Right lobe of liver (tissue), 6 donors: Measurements from ENCODE around the gene WDR83. TPM values are rescaled to one million over a fixed set of nuclear protein-coding genes. Genes with fewer than 3 reads are reported as not detected.
A peak's percentile ranks its signal among the peaks of the same experiment; 100 is the strongest.

Experiments used
- ATAC-seq, 4 donors: fragments of 200-7000 bp; cut with Tn5 transposase; one replicate each; pipeline ENCODE4 v1.9.1; 2020; ENCODE audit warnings: mild to moderate bottlenecking in 4 of 4, moderate library complexity in 4 of 4
- DNase-seq, 3 donors: peaks; one replicate each; pipeline ENCODE4 v3.0.0-alpha.2; 2020
- H3K27ac ChIP-seq, 3 donors: fragments of 200-600 bp; one replicate each; pipeline ENCODE4 v1.8.0; 2022
- H3K27me3 ChIP-seq, 2 donors: fragments of 200-600 bp; one replicate each; pipeline ENCODE4 v1.8.0; 2022
- H3K36me3 ChIP-seq, 4 donors: fragments of 200-600 bp; sonication (generic) in 1 of 4; one replicate each; pipeline versions ENCODE4 v1.5.1 to v1.8.0; 2017 to 2022; ENCODE audit warnings: control low read depth in 1 of 4
- H3K4me1 ChIP-seq, 4 donors: fragments of 200-600 bp; sonication (generic) in 1 of 4; one replicate each; pipeline versions ENCODE4 v1.5.1 to v1.8.0; 2017 to 2022; ENCODE audit warnings: control low read depth in 1 of 4
- H3K4me3 ChIP-seq, 3 donors: fragments of 200-600 bp; one replicate each; pipeline ENCODE4 v1.8.0; 2022
- H3K9me3 ChIP-seq, 4 donors: fragments of 200-600 bp; sonication (generic) in 1 of 4; one replicate each; pipeline versions ENCODE4 v1.5.1 to v1.8.0; 2017 to 2022; ENCODE audit warnings: control low read depth in 1 of 4
- POLR2A ChIP-seq: fragments of 450-650 bp; IDR thresholded peaks from one replicate; pipeline ENCODE4 v1.6.1; 2017; ENCODE audit warnings: antibody characterized with exemption, mild to moderate bottlenecking
- WGBS: methylation state at CpG from one replicate; pipeline ENCODE4 v1.1.6; 2018; ENCODE audit warnings: low coverage, low lambda C conversion rate; ENCODE audit not compliant: insufficient coverage; ENCODE audit errors: missing lambda C conversion rate; 5-methylcytosine and 5-hydroxymethylcytosine counted together
- intact Hi-C, 2 donors: fragments of 100-400 bp; cut with DNase I; formaldehyde crosslinking; loops; one replicate each; pipeline versions ENCODE4 v1.11.2 to v1.14.1; 2022
- total RNA-seq, 6 experiments: library from RNA; depleted of rRNA in 2 of 6; stranded (reverse); fragments of >200 nt in 2 of 6; fragmentation: NEBNext Ultra II Directional in 3 of 6; extraction: Animal tissue kit (Norgen Biotek cat#: 25700) in 3 of 6; gene quantifications; one replicate each; pipeline versions ENCODE4 v1.1.0 to v1.2.4, GENCODE V29; 2016 to 2023
- TF ChIP-seq, protein P1 (sequence below), 4 donors: fragments of 200-600 bp in 3 of 4; fragments of 450-650 bp in 1 of 4; IDR thresholded peaks; one replicate each; pipeline versions ENCODE4 v1.5.1 to v1.8.0; 2016 to 2022; ENCODE audit warnings: antibody characterized with exemption in 4 of 4, mild to moderate bottlenecking in 2 of 4
- donor health status: DM: no; HTN: yes; CAD: no.
- donor health status: DM: no; HTN: no; CAD: no.
- donor health status: DM: no; HTN: no; CAD: no.
- donor health status: DM: no; HTN: yes; CAD: no.
- donor health status: DM: no; HTN: yes; CAD: no.

Gene WDR83
- total RNA-seq, 6 experiments from 2014 or later: 2.5 to 6.2 (median 4.2) TPM

DNA sequence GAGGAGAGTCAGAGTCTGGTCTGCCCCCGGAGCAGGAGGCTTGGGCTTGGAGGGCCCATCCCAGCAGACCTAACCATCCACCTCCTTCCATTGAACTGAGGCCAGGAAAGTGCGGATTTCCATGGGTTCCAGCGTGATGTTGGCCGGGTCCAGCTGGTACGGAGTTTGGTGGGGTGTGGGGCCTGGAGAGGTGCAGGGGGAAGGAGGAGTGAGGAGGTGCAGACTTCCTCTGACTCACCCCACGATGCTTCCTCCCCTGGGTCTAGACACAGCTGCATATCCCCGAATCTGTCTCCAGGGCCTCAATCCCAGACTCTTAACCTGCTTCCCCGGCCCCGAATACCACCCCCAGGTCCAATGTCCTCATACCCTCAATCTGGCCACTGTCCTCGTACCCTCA, 20.1 kb upstream of the WDR83 start:
- Histone ChIP-seq H3K4me1 (peaks cover 0 to 6% (median 0%) of the 10 kb centered on the region in 4 donors), H3K27me3 (no peaks in the 10 kb centered on the region), H3K4me3 (no peak overlapping the region), H3K36me3 (no peaks in the 10 kb centered on the region), H3K9me3 (no peaks in the 10 kb centered on the region), H3K27ac (no peak overlapping the region)
- 92% methylated on average over 2 of the region's 10 CpGs for WGBS
- intact Hi-C loops: no loop called here
- ATAC-seq (no peak), DNase-seq (no peak)
- TF ChIP-seq, protein P1, sequence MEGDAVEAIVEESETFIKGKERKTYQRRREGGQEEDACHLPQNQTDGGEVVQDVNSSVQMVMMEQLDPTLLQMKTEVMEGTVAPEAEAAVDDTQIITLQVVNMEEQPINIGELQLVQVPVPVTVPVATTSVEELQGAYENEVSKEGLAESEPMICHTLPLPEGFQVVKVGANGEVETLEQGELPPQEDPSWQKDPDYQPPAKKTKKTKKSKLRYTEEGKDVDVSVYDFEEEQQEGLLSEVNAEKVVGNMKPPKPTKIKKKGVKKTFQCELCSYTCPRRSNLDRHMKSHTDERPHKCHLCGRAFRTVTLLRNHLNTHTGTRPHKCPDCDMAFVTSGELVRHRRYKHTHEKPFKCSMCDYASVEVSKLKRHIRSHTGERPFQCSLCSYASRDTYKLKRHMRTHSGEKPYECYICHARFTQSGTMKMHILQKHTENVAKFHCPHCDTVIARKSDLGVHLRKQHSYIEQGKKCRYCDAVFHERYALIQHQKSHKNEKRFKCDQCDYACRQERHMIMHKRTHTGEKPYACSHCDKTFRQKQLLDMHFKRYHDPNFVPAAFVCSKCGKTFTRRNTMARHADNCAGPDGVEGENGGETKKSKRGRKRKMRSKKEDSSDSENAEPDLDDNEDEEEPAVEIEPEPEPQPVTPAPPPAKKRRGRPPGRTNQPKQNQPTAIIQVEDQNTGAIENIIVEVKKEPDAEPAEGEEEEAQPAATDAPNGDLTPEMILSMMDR (IDR thresholded peaks at IDR 0.05): no peak
- TF ChIP-seq POLR2A: no peak

GRCh38 chr19:12647047-12647446, 19.6 kb upstream of the WDR83 start:
- H3K9me3 ChIP-seq: no peaks in the 10 kb centered on the region
- no peaks in the 10 kb centered on the region for H3K36me3 ChIP-seq
- ATAC-seq (no peak), DNase-seq (no peak)
- H3K27me3 ChIP-seq: no peaks in the 10 kb centered on the region
- intact Hi-C loops: no loop called here
- H3K27ac ChIP-seq: no peak overlapping the region
- H3K4me1 ChIP-seq: peaks cover 0 to 6% (median 0%) of the 10 kb centered on the region in 4 donors
- no peak overlapping the region for H3K4me3 ChIP-seq
- no peak for TF ChIP-seq POLR2A
- TF ChIP-seq, protein P1 (IDR thresholded peaks at IDR 0.05): no peak
- 79% methylated on average over 2 of the region's 8 CpGs for WGBS

- Histone ChIP-seq H3K27ac (no peak overlapping the region), H3K9me3 (no peaks in the 10 kb centered on the region), H3K36me3 (no peaks in the 10 kb centered on the region), H3K4me3 (peak overlapping the region in 1 of 3 donors; percentile 26), H3K27me3 (no peaks in the 10 kb centered on the region), H3K4me1 (peaks cover 0 to 6% (median 0%) of the 10 kb centered on the region in 4 donors)
- no peak for TF ChIP-seq POLR2A
- TF ChIP-seq, protein P1 (IDR thresholded peaks at IDR 0.05): no peak
- intact Hi-C loops: no loop called here
- DNase-seq: peak; percentile 58 to 74 (median 63)
- 20% methylated on average over 28 of the region's 31 CpGs for WGBS
- ATAC-seq: peak; percentile 80 to 93 (median 87)
Measured at GRCh38 chr19:12647490-12648071, 19.0 kb upstream of the WDR83 start.

DNA sequence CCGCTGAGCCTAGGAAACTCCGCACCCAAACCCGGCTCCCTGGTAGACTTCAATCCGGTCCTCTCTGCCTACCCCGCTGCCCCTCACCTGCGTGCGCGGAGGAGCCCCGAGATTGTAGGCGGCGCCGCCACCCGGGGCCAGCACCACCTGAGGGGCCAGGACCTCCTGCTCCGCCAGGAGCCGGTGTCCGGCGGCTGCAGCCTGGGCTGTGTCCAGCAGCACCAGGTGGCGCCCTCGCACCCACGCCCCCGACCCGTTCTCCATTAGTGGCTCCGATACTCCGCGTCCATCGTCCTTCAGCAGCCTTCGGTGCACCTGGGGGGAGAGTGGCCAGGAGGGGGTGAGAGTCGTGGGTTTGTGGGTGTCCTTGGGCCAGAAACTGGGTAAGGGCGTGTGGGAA, 18.5 kb upstream of the WDR83 start:
- 22% methylated on average over 14 of the region's 29 CpGs for WGBS
- Histone ChIP-seq H3K4me1 (peaks cover 0 to 6% (median 0%) of the 10 kb centered on the region in 4 donors), H3K36me3 (no peaks in the 10 kb centered on the region), H3K4me3 (peak overlapping the region in 1 of 3 donors; percentile 26), H3K27me3 (no peaks in the 10 kb centered on the region), H3K9me3 (no peaks in the 10 kb centered on the region), H3K27ac (no peak overlapping the region)
- peak; percentile 38 to 61 (median 54) for ATAC-seq
- TF ChIP-seq, protein P1 (IDR thresholded peaks at IDR 0.05): peak; percentile 13 to 43 (median 22)
- TF ChIP-seq POLR2A: no peak
- intact Hi-C loops: no loop called here
- DNase-seq: no peak
